A549 (cell line): Measurements from ENCODE around the gene ZNF385D. TPM values are rescaled to one million over a fixed set of nuclear protein-coding genes. Genes with fewer than 3 reads are reported as not detected.

Source experiments
- ATAC-seq, 2 experiments: fragments of 200-7000 bp in 1 of 2; fragments of >200 bp in 1 of 2; cut with Nextera tagmentation in 1 of 2; cut with Tn5 transposase in 1 of 2; 3 replicates each; pipeline versions ENCODE4 v1.8.0 to v1.9.1; 2018 to 2020; ENCODE audit warnings: mild to moderate bottlenecking in 1 of 2, moderate library complexity in 1 of 2
- CTCF ChIA-PET: fragments of 300-600 bp; sonication (Branson Sonifier 250); formaldehyde crosslinking; extraction: SDS; loops from one replicate; lab custom pipeline; 2021; ENCODE audit warnings: antibody characterized with exemption, inconsistent platforms; lab: Yijun Ruan, JAX
- POLR2A ChIA-PET: fragments of 350-600 bp; formaldehyde crosslinking; extraction: SDS; loops from one replicate; lab custom pipeline; 2021; ENCODE audit warnings: antibody characterized with exemption, inconsistent platforms; lab: Yijun Ruan, JAX
- DNase-seq, 2 experiments: peaks; one replicate each; pipeline versions ENCODE4 v3.0.0 to v3.0.0-alpha.2; 2011 to 2016; ENCODE audit warnings: low read depth in 1 of 2, low spot score in 1 of 2
- FAIRE-seq: peaks from 2 replicates; lab custom pipeline; 2011; peaks lifted over from hg19 to GRCh38; lab: Jason Lieb, UNC
- H3K27ac ChIP-seq, 2 experiments: fragments of >200 bp; sonication (Bioruptor Twin); formaldehyde crosslinking; 3 replicates each; pipeline ENCODE4 v1.5.1; 2016 to 2017
- H3K4me1 ChIP-seq: fragments of >200 bp; sonication (Bioruptor Twin); formaldehyde crosslinking; 3 replicates; pipeline ENCODE4 v1.6.1; 2016
- H3K4me2 ChIP-seq: fragments of >200 bp; sonication (Bioruptor Twin); formaldehyde crosslinking; 3 replicates; pipeline ENCODE4 v1.6.1; 2016
- H3K4me3 ChIP-seq: fragments of >200 bp; sonication (Bioruptor Twin); formaldehyde crosslinking; 3 replicates; pipeline ENCODE4 v1.5.1; 2016
- H3K9me3 ChIP-seq: fragments of >200 bp; sonication (Bioruptor Twin); formaldehyde crosslinking; 3 replicates; pipeline ENCODE4 v1.6.1; 2016
- CBX2 ChIP-seq: fragments of 200-600 bp; sonication (generic); IDR thresholded peaks from 2 replicates; pipeline ENCODE4 v1.6.1; 2016; ENCODE audit warnings: low read depth, mild to moderate bottlenecking, borderline replicate concordance
- CHD4 ChIP-seq: fragments of 200-600 bp; sonication (generic); IDR thresholded peaks from 2 replicates; pipeline ENCODE4 v1.6.1; 2016; ENCODE audit warnings: antibody characterized with exemption, mild to moderate bottlenecking, borderline replicate concordance
- FOXS1 ChIP-seq: fragments of 250-450 bp; sonication (Bioruptor Pico); IDR thresholded peaks from 2 replicates; pipeline ENCODE4 v1.5.0; 2020; ENCODE audit warnings: mild to moderate bottlenecking, moderate library complexity
- GATA3 ChIP-seq: IDR thresholded peaks from 2 replicates; pipeline ENCODE4 v1.6.1; 2012; ENCODE audit warnings: borderline replicate concordance
- HDAC2 ChIP-seq: fragments of 200-600 bp; sonication (generic); IDR thresholded peaks from 2 replicates; pipeline ENCODE4 v1.6.1; 2016
- KDM1A ChIP-seq: fragments of 200-600 bp; sonication (generic); IDR thresholded peaks from 2 replicates; pipeline ENCODE4 v1.6.1; 2016; ENCODE audit warnings: low read depth, mild to moderate bottlenecking
- KDM5A ChIP-seq: fragments of 200-600 bp; sonication (generic); IDR thresholded peaks from 2 replicates; pipeline ENCODE4 v1.6.1; 2016; ENCODE audit warnings: antibody characterized with exemption, mild to moderate bottlenecking
- MAFK ChIP-seq: fragments of 450-650 bp; IDR thresholded peaks from 2 replicates; pipeline ENCODE4 v1.6.1; 2014; ENCODE audit not compliant: partially characterized antibody
- MAZ ChIP-seq: fragments of 150-350 bp; IDR thresholded peaks from 2 replicates; pipeline ENCODE4 v1.6.1; 2014; ENCODE audit warnings: antibody characterized with exemption, low read depth, low read length, borderline replicate concordance
- NR3C1 ChIP-seq: fragments of >200 bp; sonication (Bioruptor Twin); formaldehyde crosslinking; IDR thresholded peaks from 3 replicates; pipeline ENCODE4 v1.6.1; 2017
- RARB ChIP-seq: fragments of 250-450 bp; sonication (Bioruptor Pico); IDR thresholded peaks from 2 replicates; pipeline ENCODE4 v1.8.0; 2021; ENCODE audit warnings: mild to moderate bottlenecking, moderate library complexity
- RNF2 ChIP-seq: fragments of 200-600 bp; sonication (generic); IDR thresholded peaks from 2 replicates; pipeline ENCODE4 v1.6.1; 2016; ENCODE audit warnings: low read depth, mild to moderate bottlenecking, antibody characterized with exemption, moderate library complexity, borderline replicate concordance
- SMC3 ChIP-seq: fragments of >200 bp; sonication (Bioruptor Twin); formaldehyde crosslinking; IDR thresholded peaks from 3 replicates; pipeline ENCODE4 v1.6.1; 2018; ENCODE audit warnings: inconsistent platforms
- ZNF302 ChIP-seq: fragments of 250-450 bp; sonication (Bioruptor Pico); IDR thresholded peaks from 2 replicates; pipeline ENCODE4 v1.9.0; 2021; ENCODE audit warnings: inconsistent platforms, mild to moderate bottlenecking, moderate library complexity
- WGBS: methylation state at CpG from one replicate; pipeline ENCODE4 v1.1.6; 2017; ENCODE audit errors: missing lambda C conversion rate; 5-methylcytosine and 5-hydroxymethylcytosine counted together
- polyA plus RNA-seq, 4 experiments: library from polyadenylated mRNA; depleted of rRNA in 3 of 4; stranded (reverse); fragments of >200 nt; fragmentation: RNase III in 1 of 4; extraction: RNeasy Plus Mini Kit Qiagen cat#74134 plus additional on column Dnase treatment in 1 of 4; gene quantifications; 2 replicates in 3 of 4; 3 replicates in 1 of 4; pipeline ENCODE4 v1.2.3, GENCODE V29; 2011 to 2017
- TF ChIP-seq, protein P1 (sequence below): IDR thresholded peaks from 2 replicates; pipeline ENCODE4 v1.6.1; 2012; ENCODE audit warnings: low read depth, borderline replicate concordance
- TF ChIP-seq, protein P2 (sequence below): fragments of 250-450 bp; sonication (Bioruptor Pico); IDR thresholded peaks from 2 replicates; pipeline ENCODE4 v1.5.0; 2021; ENCODE audit warnings: mild to moderate bottlenecking, moderate library complexity, borderline replicate concordance
- TF ChIP-seq, protein P3 (sequence below): fragments of >200 bp; sonication (Bioruptor Twin); formaldehyde crosslinking; IDR thresholded peaks from 2 replicates; pipeline ENCODE4 v1.6.1; 2016
- TF ChIP-seq, protein P4 (sequence below): fragments of >200 bp; sonication (Bioruptor Twin); formaldehyde crosslinking; IDR thresholded peaks from 3 replicates; pipeline ENCODE4 v1.6.1; 2016
- TF ChIP-seq, protein P5 (sequence below): fragments of >200 bp; sonication (Bioruptor Twin); formaldehyde crosslinking; IDR thresholded peaks from 3 replicates; pipeline ENCODE4 v1.5.1; 2016

ZNF385D gene
- polyA plus RNA-seq, 2 of the 4 experiments (the other 2 are of a cell fraction) = not detected

DNA sequence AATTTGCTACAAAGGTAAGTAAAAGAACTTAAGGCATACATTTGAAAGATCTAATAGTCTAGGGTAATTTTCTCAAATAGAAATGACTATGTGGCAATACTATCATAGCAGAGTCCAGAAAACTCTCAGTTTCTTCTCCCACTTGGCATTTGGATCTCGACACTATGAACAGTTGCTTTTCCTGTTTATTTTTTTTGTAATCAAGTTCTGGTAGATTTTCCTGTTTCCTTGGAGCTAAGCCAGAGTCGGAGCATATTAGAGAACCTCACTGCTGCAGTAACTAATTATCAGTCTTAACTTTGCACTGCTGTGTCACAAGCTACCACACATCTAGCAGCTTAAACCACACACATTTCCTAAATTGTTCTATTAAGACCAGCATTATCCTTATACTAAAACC, 44.9 kb upstream of the ZNF385D start:
- TF ChIP-seq ZNF302 (CRISPR knock-in tag) = no peak
- TF ChIP-seq RARB (CRISPR knock-in tag) = no peak
- TF ChIP-seq NR3C1 = no peak
- no peak for TF ChIP-seq SMC3
- TF ChIP-seq, protein P1, sequence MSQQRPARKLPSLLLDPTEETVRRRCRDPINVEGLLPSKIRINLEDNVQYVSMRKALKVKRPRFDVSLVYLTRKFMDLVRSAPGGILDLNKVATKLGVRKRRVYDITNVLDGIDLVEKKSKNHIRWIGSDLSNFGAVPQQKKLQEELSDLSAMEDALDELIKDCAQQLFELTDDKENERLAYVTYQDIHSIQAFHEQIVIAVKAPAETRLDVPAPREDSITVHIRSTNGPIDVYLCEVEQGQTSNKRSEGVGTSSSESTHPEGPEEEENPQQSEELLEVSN = no peak
- no peak for TF ChIP-seq KDM5A
- no peak for TF ChIP-seq MAFK
- TF ChIP-seq, protein P2, sequence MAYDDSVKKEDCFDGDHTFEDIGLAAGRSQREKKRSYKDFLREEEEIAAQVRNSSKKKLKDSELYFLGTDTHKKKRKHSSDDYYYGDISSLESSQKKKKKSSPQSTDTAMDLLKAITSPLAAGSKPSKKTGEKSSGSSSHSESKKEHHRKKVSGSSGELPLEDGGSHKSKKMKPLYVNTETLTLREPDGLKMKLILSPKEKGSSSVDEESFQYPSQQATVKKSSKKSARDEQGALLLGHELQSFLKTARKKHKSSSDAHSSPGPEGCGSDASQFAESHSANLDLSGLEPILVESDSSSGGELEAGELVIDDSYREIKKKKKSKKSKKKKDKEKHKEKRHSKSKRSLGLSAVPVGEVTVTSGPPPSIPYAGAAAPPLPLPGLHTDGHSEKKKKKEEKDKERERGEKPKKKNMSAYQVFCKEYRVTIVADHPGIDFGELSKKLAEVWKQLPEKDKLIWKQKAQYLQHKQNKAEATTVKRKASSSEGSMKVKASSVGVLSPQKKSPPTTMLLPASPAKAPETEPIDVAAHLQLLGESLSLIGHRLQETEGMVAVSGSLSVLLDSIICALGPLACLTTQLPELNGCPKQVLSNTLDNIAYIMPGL = no peak
- TF ChIP-seq FOXS1 = no peak
- TF ChIP-seq HDAC2 = no peak
- no peak for TF ChIP-seq CBX2
- TF ChIP-seq CHD4 = no peak
- no peak for TF ChIP-seq KDM1A
- TF ChIP-seq, protein P3, sequence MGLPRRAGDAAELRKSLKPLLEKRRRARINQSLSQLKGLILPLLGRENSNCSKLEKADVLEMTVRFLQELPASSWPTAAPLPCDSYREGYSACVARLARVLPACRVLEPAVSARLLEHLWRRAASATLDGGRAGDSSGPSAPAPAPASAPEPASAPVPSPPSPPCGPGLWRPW = no peak
- no peak for TF ChIP-seq RNF2
- TF ChIP-seq MAZ = no peak
- no peak overlapping the region for H3K27ac ChIP-seq
- ChIA-PET POLR2A (no interaction called here), CTCF (no interaction called here)
- no peaks in the 10 kb centered on the region for H3K9me3 ChIP-seq
- WGBS = 0% methylated on average over 2 of the region's 2 CpGs
- DNase-seq = no peak
- no peak overlapping the region for H3K4me3 ChIP-seq
- H3K4me2 ChIP-seq = no peak overlapping the region
- no peak for ATAC-seq
- no peak for FAIRE-seq
- no peaks in the 10 kb centered on the region for H3K4me1 ChIP-seq

DNA sequence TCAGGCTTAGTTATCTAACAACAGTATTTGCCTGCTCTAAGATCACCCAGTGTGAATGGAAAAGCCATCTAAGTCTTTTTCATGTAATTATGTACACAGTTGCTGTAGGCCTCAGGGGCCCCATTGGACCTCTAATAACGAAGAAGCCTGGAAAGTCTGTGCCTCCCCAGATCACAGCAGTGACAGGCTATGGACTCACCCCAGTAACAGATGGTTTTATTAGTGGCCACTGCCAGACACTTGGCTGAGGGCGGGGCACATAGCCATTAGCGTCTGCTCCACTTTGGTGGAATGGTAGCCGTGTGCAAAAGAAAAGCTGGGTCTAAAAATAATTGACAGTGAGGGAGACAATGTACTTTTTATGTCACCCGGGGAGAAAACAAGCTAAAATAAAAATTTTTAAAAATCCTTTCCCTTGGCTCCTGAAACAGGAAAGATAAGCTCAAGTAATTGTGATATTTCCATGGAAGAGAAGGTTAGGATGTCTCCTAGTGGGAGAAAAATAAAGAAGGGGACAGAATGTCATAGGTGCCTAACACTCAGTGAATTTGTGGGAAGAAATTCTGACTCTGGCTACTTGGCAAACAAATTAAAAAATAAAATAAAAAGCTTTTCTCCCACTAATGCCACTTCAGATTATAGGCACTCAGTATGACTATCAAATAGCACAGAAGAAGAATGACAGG, 44.3 kb upstream of the ZNF385D start:
- Histone ChIP-seq H3K4me2 (no peak overlapping the region), H3K4me1 (no peaks in the 10 kb centered on the region), H3K27ac (no peak overlapping the region), H3K9me3 (no peaks in the 10 kb centered on the region), H3K4me3 (no peak overlapping the region)
- no peak for FAIRE-seq
- no peak for TF ChIP-seq KDM5A
- TF ChIP-seq, protein P1 = no peak
- no peak for TF ChIP-seq GATA3
- no peak for ATAC-seq
- WGBS = 0% methylated on average over 5 of the region's 5 CpGs
- ChIA-PET CTCF (interaction anchor here (0.6 kb wide), 1 partner anchor 112 kb away, joined by 3 read pairs; no protein-coding TSS in a partner anchor), POLR2A (no interaction called here)
- DNase-seq = no peak

DNA sequence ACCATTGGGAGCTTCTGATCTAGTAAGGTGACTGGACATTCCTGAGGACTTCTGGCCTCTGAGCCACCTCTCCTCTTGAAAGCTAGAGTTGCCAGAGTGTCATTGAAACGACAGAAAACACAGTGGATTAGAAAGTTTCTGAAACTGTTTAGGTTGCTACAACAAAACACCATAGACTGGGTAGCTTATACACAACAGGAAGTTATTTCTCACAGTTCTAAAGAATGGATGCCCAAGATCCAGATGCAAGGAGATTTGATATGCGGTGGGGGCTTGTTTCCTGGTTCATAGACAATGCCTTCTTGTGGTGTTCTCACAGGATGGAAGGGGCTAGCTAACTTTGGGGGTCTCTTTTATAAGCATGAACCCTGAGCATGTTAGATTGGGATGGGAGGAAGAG, 43.3 kb upstream of the ZNF385D start:
- FAIRE-seq (no peak), ATAC-seq (no peak), DNase-seq (no peak)
- Histone ChIP-seq H3K4me1 (no peaks in the 10 kb centered on the region), H3K27ac (no peak overlapping the region), H3K4me2 (no peak overlapping the region), H3K9me3 (no peaks in the 10 kb centered on the region), H3K4me3 (no peak overlapping the region)
- POLR2A ChIA-PET = no interaction called here
- TF ChIP-seq, protein P4, sequence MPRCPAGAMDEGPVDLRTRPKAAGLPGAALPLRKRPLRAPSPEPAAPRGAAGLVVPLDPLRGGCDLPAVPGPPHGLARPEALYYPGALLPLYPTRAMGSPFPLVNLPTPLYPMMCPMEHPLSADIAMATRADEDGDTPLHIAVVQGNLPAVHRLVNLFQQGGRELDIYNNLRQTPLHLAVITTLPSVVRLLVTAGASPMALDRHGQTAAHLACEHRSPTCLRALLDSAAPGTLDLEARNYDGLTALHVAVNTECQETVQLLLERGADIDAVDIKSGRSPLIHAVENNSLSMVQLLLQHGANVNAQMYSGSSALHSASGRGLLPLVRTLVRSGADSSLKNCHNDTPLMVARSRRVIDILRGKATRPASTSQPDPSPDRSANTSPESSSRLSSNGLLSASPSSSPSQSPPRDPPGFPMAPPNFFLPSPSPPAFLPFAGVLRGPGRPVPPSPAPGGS = no peak
- TF ChIP-seq, protein P5, sequence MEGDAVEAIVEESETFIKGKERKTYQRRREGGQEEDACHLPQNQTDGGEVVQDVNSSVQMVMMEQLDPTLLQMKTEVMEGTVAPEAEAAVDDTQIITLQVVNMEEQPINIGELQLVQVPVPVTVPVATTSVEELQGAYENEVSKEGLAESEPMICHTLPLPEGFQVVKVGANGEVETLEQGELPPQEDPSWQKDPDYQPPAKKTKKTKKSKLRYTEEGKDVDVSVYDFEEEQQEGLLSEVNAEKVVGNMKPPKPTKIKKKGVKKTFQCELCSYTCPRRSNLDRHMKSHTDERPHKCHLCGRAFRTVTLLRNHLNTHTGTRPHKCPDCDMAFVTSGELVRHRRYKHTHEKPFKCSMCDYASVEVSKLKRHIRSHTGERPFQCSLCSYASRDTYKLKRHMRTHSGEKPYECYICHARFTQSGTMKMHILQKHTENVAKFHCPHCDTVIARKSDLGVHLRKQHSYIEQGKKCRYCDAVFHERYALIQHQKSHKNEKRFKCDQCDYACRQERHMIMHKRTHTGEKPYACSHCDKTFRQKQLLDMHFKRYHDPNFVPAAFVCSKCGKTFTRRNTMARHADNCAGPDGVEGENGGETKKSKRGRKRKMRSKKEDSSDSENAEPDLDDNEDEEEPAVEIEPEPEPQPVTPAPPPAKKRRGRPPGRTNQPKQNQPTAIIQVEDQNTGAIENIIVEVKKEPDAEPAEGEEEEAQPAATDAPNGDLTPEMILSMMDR = no peak
- CTCF ChIA-PET = no interaction called here
- 5% methylated on average over 2 of the region's 2 CpGs for WGBS
